Activated CD4-positive, alpha-beta memory T cell treated with anti-CD3 and anti-CD28 coated beads, Interleukin-2, amount 10 ng/mL, durations not matched to agents 7 days and 5 days (primary cell): ENCODE measurements around the gene LRIG1. TPM values are rescaled to one million over a fixed set of nuclear protein-coding genes. Genes with fewer than 3 reads are reported as not detected.

Experiments
- CTCF ChIA-PET: fragments of 350-600 bp; sonication (Branson Sonifier 250); formaldehyde crosslinking; loops from one replicate; lab custom pipeline; 2021; ENCODE audit warnings: antibody characterized with exemption, inconsistent platforms; lab: Charles Lee
- POLR2A ChIA-PET: fragments of 350-600 bp; sonication (Branson Sonifier 250); formaldehyde crosslinking; loops from one replicate; lab custom pipeline; 2021; ENCODE audit warnings: antibody characterized with exemption; lab: Charles Lee
- DNase-seq: peaks from one replicate; pipeline ENCODE4 v3.0.0-alpha.2; 2020
- H3K27ac Mint-ChIP-seq: one replicate; pipeline ENCODE4 v1.8.0; 2021; ENCODE audit warnings: mild to moderate bottlenecking, mixed read lengths
- H3K27me3 Mint-ChIP-seq: one replicate; pipeline ENCODE4 v1.8.0; 2021; ENCODE audit warnings: mixed read lengths
- H3K36me3 Mint-ChIP-seq: one replicate; pipeline ENCODE4 v1.8.0; 2021; ENCODE audit warnings: low read depth, mixed read lengths
- H3K4me1 Mint-ChIP-seq: one replicate; pipeline ENCODE4 v1.8.0; 2021; ENCODE audit warnings: mixed read lengths
- H3K4me3 Mint-ChIP-seq: one replicate; pipeline ENCODE4 v1.8.0; 2021; ENCODE audit warnings: mild to moderate bottlenecking, mixed read lengths
- H3K9me3 Mint-ChIP-seq: one replicate; pipeline ENCODE4 v1.8.0; 2021; ENCODE audit warnings: mixed read lengths
- total RNA-seq, 2 experiments: library from RNA; stranded (reverse); gene quantifications; one replicate each; pipeline ENCODE4 v1.2.3, GENCODE V29; 2021

LRIG1 gene
- total RNA-seq, 2 experiments from 2014 or later, result 43.0 to 43.7 TPM

DNA sequence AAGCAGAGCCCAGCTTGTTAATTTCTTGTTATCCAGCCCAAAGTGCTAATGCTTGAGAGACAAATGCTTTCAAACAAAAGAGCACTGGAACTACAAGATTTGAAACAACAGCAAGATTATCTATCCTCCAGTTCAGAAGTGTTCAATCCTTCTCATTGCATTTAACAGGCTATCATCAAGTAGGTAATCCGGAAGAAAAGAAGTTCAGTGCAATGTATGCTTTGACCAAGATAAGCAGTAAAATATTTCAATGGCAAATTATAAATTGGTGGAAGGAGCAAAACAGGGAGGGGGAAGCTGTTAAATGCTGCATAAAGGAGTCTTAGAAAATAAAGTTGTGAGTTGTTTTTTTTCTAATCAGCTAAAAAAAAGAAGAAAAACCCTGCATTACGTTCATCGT lies 8.8 kb downstream of the LRIG1 start:
- Mint-ChIP-seq H3K27ac (peak overlapping the region; percentile 43), H3K36me3 (peaks cover 13% of the 10 kb centered on the region), H3K4me3 (no peak overlapping the region), H3K4me1 (peaks cover 95% of the 10 kb centered on the region), H3K9me3 (no peaks in the 10 kb centered on the region), H3K27me3 (no peaks in the 10 kb centered on the region)
- POLR2A ChIA-PET, result interaction anchor here (1.0 to 12.8 kb wide), 8 partner anchors 5 to 190 kb away, joined by 3 to 117 read pairs (median 28); partner anchors contain the start of gene LRIG1
- CTCF ChIA-PET, result interaction anchor here (2.6 to 4.3 kb wide), 3 partner anchors 11 to 23 kb away, joined by 11 to 30 read pairs (median 13); no protein-coding TSS in a partner anchor
- no peak for DNase-seq

DNA sequence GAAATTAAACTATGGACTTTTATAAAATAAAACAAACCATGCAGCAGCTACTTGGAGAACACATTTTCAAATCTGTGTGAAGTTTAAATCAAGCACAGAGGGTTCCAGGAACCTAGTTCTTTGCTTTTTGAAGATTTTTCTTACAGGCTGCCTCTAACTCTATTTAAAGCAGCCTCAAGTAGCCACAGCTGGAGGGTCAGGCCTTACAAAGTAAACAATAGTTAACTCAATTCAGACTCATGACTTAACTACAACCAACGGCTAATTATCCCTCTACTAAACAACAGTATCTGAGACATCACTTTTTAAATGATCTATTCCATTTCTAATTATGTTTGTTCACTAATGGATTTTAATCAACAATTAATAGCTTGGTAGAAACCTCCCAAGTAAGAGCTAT lies 9.8 kb downstream of the LRIG1 start:
- H3K9me3 Mint-ChIP-seq, result no peaks in the 10 kb centered on the region
- H3K36me3 Mint-ChIP-seq, result peaks cover 20% of the 10 kb centered on the region
- ChIA-PET CTCF (interaction anchor here (0.9 to 4.3 kb wide), 8 partner anchors 8 to 267 kb away, joined by 3 to 30 read pairs (median 6); no protein-coding TSS in a partner anchor), POLR2A (interaction anchor here (0.7 to 12.8 kb wide), 12 partner anchors 6 to 507 kb away, joined by 3 to 117 read pairs (median 8); partner anchors contain the start of genes KBTBD8 and LRIG1)
- H3K4me1 Mint-ChIP-seq, result peaks cover 89% of the 10 kb centered on the region
- DNase-seq, result no peak
- peak overlapping the region; percentile 83 for H3K27ac Mint-ChIP-seq
- no peak overlapping the region for H3K4me3 Mint-ChIP-seq
- H3K27me3 Mint-ChIP-seq, result no peaks in the 10 kb centered on the region

DNA sequence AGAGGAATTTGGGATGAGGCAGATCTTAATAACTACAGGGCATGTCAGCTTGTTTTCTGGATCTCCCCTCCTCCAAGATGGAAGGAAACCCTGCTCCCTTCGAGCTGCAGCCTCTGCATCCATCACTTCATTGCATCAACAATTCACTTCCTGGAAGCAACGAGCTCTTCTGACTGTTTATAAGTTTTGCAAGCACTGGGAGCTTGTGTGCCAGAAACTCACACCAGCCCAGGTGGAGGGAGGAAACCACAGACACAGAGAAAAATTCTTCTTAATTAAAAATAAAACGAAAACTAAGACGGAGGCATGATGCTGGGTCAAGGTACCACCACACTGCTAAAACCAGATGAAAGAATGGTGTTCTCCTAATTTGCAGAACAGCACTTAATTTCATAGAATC lies 10.6 kb downstream of the LRIG1 start:
- Mint-ChIP-seq H3K27ac (peak overlapping the region; percentile 83), H3K9me3 (no peaks in the 10 kb centered on the region), H3K4me1 (peaks cover 89% of the 10 kb centered on the region), H3K4me3 (peak overlapping the region; percentile 61), H3K27me3 (no peaks in the 10 kb centered on the region), H3K36me3 (peaks cover 26% of the 10 kb centered on the region)
- ChIA-PET POLR2A (interaction anchor here (0.8 to 12.8 kb wide), 9 partner anchors 7 to 508 kb away, joined by 3 to 117 read pairs (median 14); partner anchors contain the start of genes KBTBD8 and LRIG1), CTCF (interaction anchor here (0.9 to 4.3 kb wide), 9 partner anchors 9 to 267 kb away, joined by 3 to 30 read pairs (median 7); no protein-coding TSS in a partner anchor)
- DNase-seq, result peak; percentile 56

DNA sequence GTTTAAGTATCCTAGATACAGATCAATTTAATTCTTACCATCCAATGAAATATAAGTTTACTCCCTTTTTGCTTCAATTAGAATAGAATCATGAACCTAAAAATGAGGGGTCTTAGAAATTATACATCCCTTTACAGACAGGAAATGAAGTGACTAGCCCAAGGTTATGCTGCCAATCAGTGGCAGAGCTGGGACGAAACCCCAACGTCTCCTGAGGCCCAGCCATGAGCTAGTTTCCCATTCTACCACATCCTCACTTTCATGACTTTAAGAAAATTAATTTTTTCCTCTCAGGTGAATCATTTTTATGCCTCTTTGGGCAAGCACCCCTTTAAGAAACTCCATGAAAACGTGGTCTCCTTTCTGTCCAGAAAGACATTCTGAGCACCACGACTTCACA lies 11.2 kb downstream of the LRIG1 start:
- POLR2A ChIA-PET, result interaction anchor here (1.5 to 12.8 kb wide), 7 partner anchors 8 to 96 kb away, joined by 3 to 117 read pairs (median 41); partner anchors contain the start of gene LRIG1
- peak overlapping the region; percentile 83 for H3K27ac Mint-ChIP-seq
- CTCF ChIA-PET, result interaction anchor here (1.0 to 4.3 kb wide), 10 partner anchors 9 to 187 kb away, joined by 3 to 30 read pairs (median 8); no protein-coding TSS in a partner anchor
- H3K36me3 Mint-ChIP-seq, result peaks cover 28% of the 10 kb centered on the region
- DNase-seq, result no peak
- no peaks in the 10 kb centered on the region for H3K9me3 Mint-ChIP-seq
- H3K27me3 Mint-ChIP-seq, result no peaks in the 10 kb centered on the region
- H3K4me1 Mint-ChIP-seq, result peaks cover 84% of the 10 kb centered on the region
- H3K4me3 Mint-ChIP-seq, result peak overlapping the region; percentile 61

DNA sequence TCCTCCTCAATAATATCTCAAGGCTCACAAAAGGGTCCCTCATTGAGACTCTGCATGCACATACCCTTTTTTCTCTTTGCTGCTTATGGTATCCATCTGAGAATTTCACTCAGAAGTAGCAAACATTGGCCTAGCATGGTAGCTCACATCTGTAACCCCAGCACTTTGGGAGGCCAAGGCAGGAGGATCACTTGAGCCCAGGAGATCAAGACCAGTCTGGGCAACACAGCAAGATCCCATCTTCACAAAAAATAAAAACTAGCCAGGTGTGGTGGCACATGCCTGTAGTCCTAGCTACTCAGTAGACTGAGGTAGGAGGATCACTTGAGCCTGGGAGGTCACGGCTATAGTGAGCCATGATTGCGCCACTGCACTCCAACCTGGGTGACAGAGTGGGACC lies 11.7 kb downstream of the LRIG1 start:
- Mint-ChIP-seq H3K4me3 (peak overlapping the region; percentile 61), H3K27me3 (no peaks in the 10 kb centered on the region)
- POLR2A ChIA-PET, result interaction anchor here (4.6 to 12.8 kb wide), 4 partner anchors 8 to 21 kb away, joined by 41 to 117 read pairs (median 62); partner anchors contain the start of gene LRIG1

DNA sequence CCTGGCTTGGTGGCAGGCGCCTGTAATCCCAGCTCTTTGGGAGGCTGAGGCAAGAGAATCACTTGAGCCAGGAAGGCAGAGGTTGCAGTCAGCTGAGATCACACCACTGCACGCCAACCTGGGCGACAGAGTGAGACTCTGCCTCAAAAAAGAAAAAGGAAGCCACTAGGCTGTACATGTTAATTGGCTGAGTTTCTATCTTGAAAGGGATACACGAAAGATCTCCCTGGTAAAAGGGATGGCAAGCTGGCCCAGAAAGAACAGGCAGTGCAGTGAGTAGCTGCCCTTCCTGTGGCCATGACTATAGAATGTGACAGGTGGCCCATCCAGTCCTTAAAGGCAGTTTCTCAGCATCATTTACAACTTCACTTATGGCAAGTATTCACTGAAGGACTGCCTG lies 12.3 kb downstream of the LRIG1 start:
- CTCF ChIA-PET, result interaction anchor here (1.5 to 3.0 kb wide), 3 partner anchors 20 to 110 kb away, joined by 7 to 11 read pairs (median 7); no protein-coding TSS in a partner anchor
- Mint-ChIP-seq H3K27me3 (no peaks in the 10 kb centered on the region), H3K36me3 (peaks cover 29% of the 10 kb centered on the region), H3K27ac (peak overlapping the region; percentile 83), H3K4me1 (peaks cover 84% of the 10 kb centered on the region), H3K4me3 (no peak overlapping the region), H3K9me3 (no peaks in the 10 kb centered on the region)
- POLR2A ChIA-PET, result interaction anchor here (5.4 to 12.8 kb wide), 2 partner anchors 9 to 16 kb away, joined by 50 to 117 read pairs; partner anchors contain the start of gene LRIG1
- DNase-seq, result no peak

More for the DNA sequence above, 11.7 kb downstream of the LRIG1 start:
- no peak for DNase-seq
- Mint-ChIP-seq H3K36me3 (peaks cover 30% of the 10 kb centered on the region), H3K9me3 (no peaks in the 10 kb centered on the region), H3K4me1 (peaks cover 84% of the 10 kb centered on the region), H3K27ac (peak overlapping the region; percentile 83)
- CTCF ChIA-PET, result interaction anchor here (1.1 to 4.3 kb wide), 6 partner anchors 8 to 111 kb away, joined by 3 to 30 read pairs (median 8); no protein-coding TSS in a partner anchor

DNA sequence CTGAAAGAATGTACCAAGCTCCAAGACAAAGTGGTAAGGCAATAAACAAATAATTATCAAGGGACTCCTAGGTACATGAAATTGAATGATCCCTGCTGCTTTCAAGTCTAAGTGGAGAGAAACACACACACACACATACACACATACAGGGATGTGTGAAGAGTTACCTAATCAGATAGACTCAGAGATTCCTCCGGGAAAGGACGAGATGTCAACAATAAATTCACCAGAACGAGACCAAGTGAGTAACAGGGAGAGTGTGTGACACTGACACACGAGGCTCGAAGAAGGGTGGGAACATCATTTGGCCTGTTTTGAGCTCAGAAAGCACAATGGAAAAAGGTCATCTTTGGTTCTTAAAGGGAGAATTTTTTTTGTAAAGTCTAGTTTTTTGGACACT lies 13.4 kb downstream of the LRIG1 start:
- no peaks in the 10 kb centered on the region for H3K27me3 Mint-ChIP-seq
- DNase-seq, result no peak
- ChIA-PET CTCF (interaction anchor here (3.0 kb wide), 1 partner anchor 80 kb away, joined by 11 read pairs; no protein-coding TSS in a partner anchor), POLR2A (interaction anchor here (5.4 to 12.8 kb wide), 2 partner anchors 10 to 15 kb away, joined by 50 to 117 read pairs; partner anchors contain the start of gene LRIG1)
- H3K4me1 Mint-ChIP-seq, result peaks cover 82% of the 10 kb centered on the region
- no peak overlapping the region for H3K4me3 Mint-ChIP-seq
- no peaks in the 10 kb centered on the region for H3K9me3 Mint-ChIP-seq
- H3K36me3 Mint-ChIP-seq, result peaks cover 26% of the 10 kb centered on the region
- no peak overlapping the region for H3K27ac Mint-ChIP-seq

DNA sequence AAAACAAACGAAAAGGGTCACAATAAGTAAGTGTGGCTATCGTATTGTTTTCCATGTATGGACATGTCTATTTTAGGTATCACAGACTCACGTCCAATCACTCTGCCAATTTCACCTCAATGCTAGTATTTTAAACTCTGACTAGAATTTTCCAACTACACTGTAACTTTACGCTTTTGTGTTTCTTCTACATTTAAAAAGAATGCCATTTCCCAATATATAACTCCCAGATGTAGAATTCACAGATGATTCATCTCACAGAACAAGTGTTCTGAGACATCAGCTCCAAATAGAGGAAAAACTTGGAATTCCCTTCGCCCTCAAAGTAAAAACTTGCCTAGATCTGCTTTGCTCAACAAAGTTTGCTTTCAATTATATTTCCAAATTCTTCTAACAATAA lies 14.2 kb downstream of the LRIG1 start:
- no peak overlapping the region for H3K4me3 Mint-ChIP-seq
- no peak for DNase-seq
- no peak overlapping the region for H3K27ac Mint-ChIP-seq
- H3K36me3 Mint-ChIP-seq, result peaks cover 26% of the 10 kb centered on the region
- ChIA-PET POLR2A (interaction anchor here (1.0 to 12.8 kb wide), 2 partner anchors 11 to 15 kb away, joined by 4 to 117 read pairs; partner anchors contain the start of gene LRIG1), CTCF (interaction anchor here (3.0 kb wide), 1 partner anchor 79 kb away, joined by 11 read pairs; no protein-coding TSS in a partner anchor)
- H3K9me3 Mint-ChIP-seq, result no peaks in the 10 kb centered on the region
- H3K27me3 Mint-ChIP-seq, result no peaks in the 10 kb centered on the region
- H3K4me1 Mint-ChIP-seq, result peaks cover 82% of the 10 kb centered on the region

DNA sequence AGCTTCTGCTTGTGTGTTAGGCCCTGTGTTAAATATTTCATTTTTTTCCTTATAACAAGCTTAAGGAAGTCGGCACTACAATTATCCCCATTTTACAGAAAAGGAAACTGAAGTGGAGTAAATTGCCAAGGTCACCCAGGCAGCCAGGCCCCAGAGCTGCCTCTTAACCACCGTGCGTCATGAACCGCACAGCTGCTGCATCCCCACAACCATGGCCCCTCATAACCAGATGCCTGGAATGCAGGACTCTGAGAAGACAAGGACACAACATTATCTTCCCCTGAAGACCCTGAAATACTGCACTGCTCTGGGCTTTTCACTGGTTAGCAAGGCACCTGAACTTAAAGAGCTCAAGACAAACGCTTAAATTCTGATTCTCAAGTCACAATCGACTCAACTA lies 14.6 kb downstream of the LRIG1 start:
- Mint-ChIP-seq H3K27ac (no peak overlapping the region), H3K4me3 (no peak overlapping the region), H3K9me3 (no peaks in the 10 kb centered on the region), H3K27me3 (no peaks in the 10 kb centered on the region), H3K36me3 (peaks cover 26% of the 10 kb centered on the region), H3K4me1 (peaks cover 82% of the 10 kb centered on the region)
- POLR2A ChIA-PET, result interaction anchor here (1.0 to 12.8 kb wide), 2 partner anchors 11 to 15 kb away, joined by 4 to 117 read pairs; partner anchors contain the start of gene LRIG1
- DNase-seq, result no peak
- CTCF ChIA-PET, result no interaction called here

DNA sequence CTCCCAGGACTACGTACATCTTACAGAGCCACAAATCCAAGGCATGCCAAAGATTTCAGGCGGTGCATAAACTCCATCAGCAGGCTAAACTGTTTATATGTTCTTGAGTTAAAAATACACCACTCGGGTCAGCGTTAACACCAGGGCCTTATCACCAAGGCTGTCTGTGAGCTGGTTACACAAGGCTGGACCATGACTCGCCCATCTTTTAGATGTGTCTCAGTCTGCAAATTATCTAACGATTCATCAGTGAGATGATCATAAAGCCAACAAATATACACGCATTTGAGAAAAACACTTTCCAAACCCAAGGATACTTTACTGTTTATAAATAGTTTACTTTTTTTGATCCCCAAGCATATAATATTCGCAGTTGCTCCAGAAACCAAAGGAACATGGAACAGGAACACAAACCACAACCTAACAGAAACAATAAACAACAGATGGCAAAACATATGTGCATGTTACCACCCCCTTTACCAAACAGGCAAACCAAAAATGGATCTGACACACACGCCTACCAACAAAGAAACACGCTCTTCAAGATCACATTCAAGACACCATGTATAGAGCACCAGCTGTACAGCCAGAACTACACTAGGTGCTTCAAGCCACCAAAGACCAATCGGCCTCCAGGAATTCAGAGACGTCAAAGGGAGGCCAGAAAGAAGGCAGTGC lies 15.4 kb downstream of the LRIG1 start:
- Mint-ChIP-seq H3K4me1 (peaks cover 82% of the 10 kb centered on the region), H3K36me3 (peaks cover 29% of the 10 kb centered on the region), H3K27me3 (no peaks in the 10 kb centered on the region), H3K9me3 (no peaks in the 10 kb centered on the region), H3K4me3 (no peak overlapping the region), H3K27ac (no peak overlapping the region)
- no peak for DNase-seq
- POLR2A ChIA-PET, result interaction anchor here (1.0 to 12.8 kb wide), 2 partner anchors 12 to 14 kb away, joined by 4 to 117 read pairs; partner anchors contain the start of gene LRIG1
- CTCF ChIA-PET, result no interaction called here

DNA sequence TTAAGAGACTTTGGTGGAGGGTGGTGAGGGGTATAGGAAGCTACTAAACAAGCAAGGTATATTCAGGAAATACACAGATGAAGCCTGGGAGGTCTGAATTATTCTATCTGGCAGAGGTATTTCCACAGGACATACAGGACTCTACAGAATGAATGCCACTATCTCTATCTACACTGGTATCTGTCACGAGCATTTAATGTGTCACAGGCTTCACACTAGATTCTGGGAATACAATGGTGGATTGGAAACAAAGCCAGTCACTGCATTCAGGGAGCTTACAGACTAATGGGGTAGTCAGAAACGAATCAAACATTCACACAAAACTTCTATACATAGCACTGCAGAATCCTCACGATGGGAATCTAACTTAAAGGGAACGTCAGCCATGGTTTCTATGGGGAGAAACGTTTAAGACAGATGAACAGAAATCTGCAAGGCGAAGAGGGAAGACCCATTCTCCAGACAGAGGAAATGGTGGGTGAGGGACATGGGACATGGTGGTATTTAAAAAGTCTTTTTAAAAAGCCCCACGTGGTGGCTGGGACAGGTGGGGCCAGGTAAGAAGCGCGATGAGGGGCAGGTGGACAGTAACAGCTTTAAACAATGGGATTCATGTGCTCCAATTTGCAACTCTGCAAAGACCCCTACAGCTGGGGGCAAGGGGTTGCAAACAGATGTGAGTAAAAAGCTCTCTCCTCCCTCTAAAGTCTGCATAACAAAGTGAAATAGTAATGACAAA lies 16.5 kb downstream of the LRIG1 start:
- no peak for DNase-seq
- POLR2A ChIA-PET, result interaction anchor here (1.5 to 12.8 kb wide), 4 partner anchors 7 to 28 kb away, joined by 5 to 117 read pairs (median 50); partner anchors contain the start of gene LRIG1
- Mint-ChIP-seq H3K27me3 (no peaks in the 10 kb centered on the region), H3K9me3 (peaks cover 7% of the 10 kb centered on the region), H3K4me1 (peaks cover 82% of the 10 kb centered on the region), H3K4me3 (no peak overlapping the region), H3K36me3 (peaks cover 34% of the 10 kb centered on the region), H3K27ac (no peak overlapping the region)
- CTCF ChIA-PET, result interaction anchor here (1.2 to 6.5 kb wide), 3 partner anchors 7 to 107 kb away, joined by 4 to 30 read pairs (median 5); no protein-coding TSS in a partner anchor
